ENCODE measurements around the gene GRAMD4.

- no peak for TF ChIP-seq POLR2A (IDR thresholded peaks at IDR 0.05)
- TF ChIP-seq CTCF (IDR thresholded peaks at IDR 0.05): no peak
Observed at GRCh38 chr22:46611189-46611588, 9.0 kb upstream of the GRAMD4 start.
